Neural cell (in vitro differentiated cells): ENCODE measurements around the gene NOP16.

Source experiments
- CTCF ChIP-seq: fragments of 450-650 bp; IDR thresholded peaks from 2 replicates; pipeline ENCODE4 v1.5.1; 2014; ENCODE audit warnings: antibody characterized with exemption, mild to moderate bottlenecking, moderate library complexity; ENCODE audit not compliant: poor library complexity, severe bottlenecking
- EP300 ChIP-seq: fragments of 450-650 bp; conservative IDR thresholded peaks from 2 replicates; pipeline ENCODE4 v1.6.1; 2014; ENCODE audit warnings: antibody characterized with exemption, mild to moderate bottlenecking, moderate library complexity; ENCODE audit not compliant: poor library complexity, severe bottlenecking
- EZH2 ChIP-seq: fragments of 200-600, 300-800 bp; shearing (Covaris generic), sonication (generic); IDR thresholded peaks from 2 replicates; pipeline ENCODE4 v1.6.1; 2014; ENCODE audit warnings: antibody characterized with exemption, low read length, borderline replicate concordance, mild to moderate bottlenecking; ENCODE audit not compliant: insufficient read depth, poor library complexity, severe bottlenecking
- MXI1 ChIP-seq: fragments of 450-650 bp; conservative IDR thresholded peaks from 2 replicates; pipeline ENCODE4 v1.6.1; 2014; ENCODE audit warnings: antibody characterized with exemption, mild to moderate bottlenecking; ENCODE audit not compliant: poor library complexity, severe bottlenecking
- REST ChIP-seq: IDR thresholded peaks from 2 replicates; pipeline ENCODE4 v1.6.1; 2012; ENCODE audit warnings: borderline replicate concordance

- TF ChIP-seq REST: no peak
- TF ChIP-seq MXI1: no peak
- TF ChIP-seq CTCF: no peak
- TF ChIP-seq EP300: no peak
- no peak for TF ChIP-seq EZH2
Measured at GRCh38 chr5:176382721-176383120, 5.7 kb downstream of the NOP16 start.
